B cell (primary cell): ENCODE data around the gene IFIT1B. TPM values are rescaled to one million over a fixed set of nuclear protein-coding genes. Genes with fewer than 3 reads are reported as not detected.

Source experiments
- ATAC-seq: fragments of 200-7000 bp; cut with Tn5 transposase; one replicate; pipeline ENCODE4 v1.10.0; 2021; ENCODE audit warnings: low read depth, mild to moderate bottlenecking, moderate number of reproducible peaks, moderate library complexity
- CTCF ChIA-PET: fragments of 350-600 bp; sonication (Branson Sonifier 250); formaldehyde crosslinking; loops from one replicate; lab custom pipeline; 2021; ENCODE audit warnings: antibody characterized with exemption, inconsistent platforms; lab: Charles Lee
- POLR2A ChIA-PET: fragments of 350-600 bp; sonication (Branson Sonifier 250); formaldehyde crosslinking; loops from one replicate; lab custom pipeline; 2021; ENCODE audit warnings: antibody characterized with exemption; lab: Charles Lee
- DNase-seq: peaks from one replicate; pipeline ENCODE4 v3.0.0; 2013
- H2AFZ ChIP-seq: 2 replicates; pipeline ENCODE4 v1.6.1; 2012; ENCODE audit warnings: mild to moderate bottlenecking, low read depth, low read length; ENCODE audit not compliant: insufficient read depth, poor library complexity, severe bottlenecking
- H3K27ac ChIP-seq, 2 donors: 1 replicate in 1 of 2; 2 replicates in 1 of 2; pipeline ENCODE4 v1.5.1; 2012 to 2013; ENCODE audit warnings: low read length in 2 of 2, mild to moderate bottlenecking in 2 of 2, moderate library complexity in 1 of 2
- H3K27me3 ChIP-seq, 4 experiments: fragments of 200-600 bp in 1 of 4; sonication (generic) in 1 of 4; replicated peaks in 1 of 4; 1 replicate in 2 of 4; 2 replicates in 2 of 4; pipeline versions ENCODE4 v1.6.1 to v1.7.0; 2013 to 2016; ENCODE audit warnings: low read length in 3 of 4, mild to moderate bottlenecking in 2 of 4, mixed read lengths in 1 of 4, moderate library complexity in 1 of 4; ENCODE audit not compliant: insufficient read depth in 4 of 4, control insufficient read depth in 3 of 4; ENCODE audit errors: control extremely low read depth in 1 of 4
- H3K36me3 ChIP-seq, 2 experiments: replicated peaks in 1 of 2; 1 replicate in 1 of 2; 2 replicates in 1 of 2; pipeline versions ENCODE4 v1.6.1 to v1.7.1; 2013; ENCODE audit warnings: low read length in 1 of 2; ENCODE audit not compliant: insufficient read depth in 2 of 2, control insufficient read depth in 1 of 2; ENCODE audit errors: control extremely low read depth in 1 of 2, extremely low read depth in 1 of 2
- H3K4me1 ChIP-seq, 2 donors: fragments of 200-600 bp in 1 of 2; sonication (generic) in 1 of 2; 1 replicate in 1 of 2; 2 replicates in 1 of 2; pipeline versions ENCODE4 v1.5.1 to v1.6.1; 2013 to 2017; ENCODE audit warnings: low read length in 2 of 2; ENCODE audit not compliant: control insufficient read depth in 2 of 2, insufficient read depth in 2 of 2
- H3K4me2 ChIP-seq: replicated peaks from 2 replicates; pipeline ENCODE3; 2012; ENCODE audit warnings: mild to moderate bottlenecking, low read depth, low read length; ENCODE audit not compliant: poor library complexity, severe bottlenecking
- H3K4me3 ChIP-seq, 5 experiments: fragments of 200-600 bp in 1 of 5; sonication (generic) in 1 of 5; 1 replicate in 3 of 5; 2 replicates in 2 of 5; pipeline versions ENCODE4 v1.5.1 to v1.7.0; 2011 to 2016; ENCODE audit warnings: low read length in 4 of 5, mild to moderate bottlenecking in 4 of 5, low read depth in 2 of 5, control low read depth in 1 of 5, moderate library complexity in 1 of 5; ENCODE audit not compliant: insufficient read depth in 1 of 5; ENCODE audit errors: control extremely low read depth in 1 of 5, extremely low read depth in 1 of 5
- H3K79me2 ChIP-seq: fragments of 200-600 bp; sonication (generic); one replicate; pipeline ENCODE4 v1.6.0; 2016; ENCODE audit warnings: low read length; ENCODE audit not compliant: control insufficient read depth, insufficient read depth
- H3K9ac ChIP-seq: fragments of 200-600 bp; sonication (generic); 2 replicates; pipeline ENCODE4 v1.6.1; 2017; ENCODE audit warnings: mild to moderate bottlenecking, low read length, moderate library complexity
- H3K9me3 ChIP-seq, 3 donors: one replicate each; pipeline versions ENCODE4 v1.6.1 to v1.7.1; 2013; ENCODE audit warnings: low read length in 2 of 3; ENCODE audit not compliant: control insufficient read depth in 2 of 3, insufficient read depth in 1 of 3; ENCODE audit errors: control extremely low read depth in 1 of 3
- H4K20me1 ChIP-seq: 2 replicates; pipeline ENCODE4 v1.6.0; 2012; ENCODE audit warnings: mild to moderate bottlenecking, low read length; ENCODE audit not compliant: insufficient read depth, control insufficient read depth, poor library complexity, severe bottlenecking
- H3K27ac Mint-ChIP-seq: one replicate; pipeline ENCODE4 v1.8.0; 2021; ENCODE audit warnings: mixed read lengths
- H3K27me3 Mint-ChIP-seq: one replicate; pipeline ENCODE4 v1.8.0; 2021; ENCODE audit warnings: mixed read lengths
- H3K4me1 Mint-ChIP-seq: one replicate; pipeline ENCODE4 v1.8.0; 2021; ENCODE audit warnings: mixed read lengths
- H3K4me3 Mint-ChIP-seq: one replicate; pipeline ENCODE4 v1.8.0; 2021; ENCODE audit warnings: mixed read lengths
- H3K9me3 Mint-ChIP-seq: one replicate; pipeline ENCODE4 v1.8.0; 2022; ENCODE audit warnings: mixed read lengths; ENCODE audit not compliant: insufficient read depth
- CTCF ChIP-seq: fragments of 200-600 bp; IDR thresholded peaks from one replicate; pipeline ENCODE4 v1.8.0; 2022; ENCODE audit warnings: antibody characterized with exemption, mild to moderate bottlenecking
- EZH2 ChIP-seq: IDR thresholded peaks from 2 replicates; pipeline ENCODE4 v1.6.1; 2012; ENCODE audit warnings: borderline replicate concordance, low read depth, mild to moderate bottlenecking, moderate library complexity, low read length; ENCODE audit not compliant: insufficient read depth, poor library complexity, severe bottlenecking
- WGBS: methylation state at CpG from one replicate; pipeline ENCODE4 v1.1.5; 2013; ENCODE audit warnings: missing lambda C conversion rate; ENCODE audit not compliant: insufficient coverage; 5-methylcytosine and 5-hydroxymethylcytosine counted together
- intact Hi-C: fragments of 100-400 bp; cut with micrococcal nuclease; formaldehyde crosslinking; loops from one replicate; pipeline ENCODE4 v1.10.0; 2022
- polyA plus RNA-seq: library from polyadenylated mRNA; depleted of rRNA; stranded (reverse); fragments of >200 nt; gene quantifications from 2 replicates; pipeline ENCODE4 v1.2.3, GENCODE V29; 2012
- total RNA-seq, 2 donors: library from RNA; stranded (reverse); fragments of 120-200 nt in 1 of 2; gene quantifications; 1 replicate in 1 of 2; 2 replicates in 1 of 2; pipeline versions ENCODE4 v1.2.3 to v1.2.4, GENCODE V29; 2013 to 2022

Gene IFIT1B
- total and polyA plus RNA-seq, 2 donors (not counting 1 experiment from before 2014, with no cell fraction given): not detected

- 83% methylated on average over 1 of the region's 4 CpGs for WGBS
- Histone ChIP-seq H3K4me2 (no peak overlapping the region), H3K4me1 (peaks cover 21 to 25% of the 10 kb centered on the region in 2 donors), H2AFZ (no peak overlapping the region), H3K9me3 (no peaks in the 10 kb centered on the region), H3K9ac (no peak overlapping the region), H3K36me3 (no peaks in the 10 kb centered on the region), H3K4me3 (no peak overlapping the region), H4K20me1 (no peaks in the 10 kb centered on the region), H3K27ac (no peak overlapping the region), H3K27me3 (no peaks in the 10 kb centered on the region), H3K79me2 (no peaks in the 10 kb centered on the region)
- intact Hi-C loops: no loop called here
- ChIA-PET CTCF (interaction anchor here (0.7 to 1.7 kb wide), 2 partner anchors 10 to 24 kb away, joined by 3 to 6 read pairs; no protein-coding TSS in a partner anchor), POLR2A (no interaction called here)
- Mint-ChIP-seq H3K4me1 (peaks cover 31% of the 10 kb centered on the region), H3K4me3 (no peak overlapping the region), H3K9me3 (no peaks in the 10 kb centered on the region), H3K27me3 (no peaks in the 10 kb centered on the region), H3K27ac (no peak overlapping the region)
- ATAC-seq: no peak
- TF ChIP-seq EZH2: no peak
- no peak for TF ChIP-seq CTCF
- DNase-seq: no peak
These were observed 32.4 kb upstream of the IFIT1B start for GRCh38 chr10:89345367-89346000.

GRCh38 chr10:89346405-89347254, 31.2 kb upstream of the IFIT1B start:
- Mint-ChIP-seq H3K27me3 (no peaks in the 10 kb centered on the region), H3K27ac (no peak overlapping the region), H3K9me3 (no peaks in the 10 kb centered on the region), H3K4me1 (peaks cover 43% of the 10 kb centered on the region), H3K4me3 (no peak overlapping the region)
- Histone ChIP-seq H3K4me3 (no peak overlapping the region), H3K36me3 (no peaks in the 10 kb centered on the region), H4K20me1 (no peaks in the 10 kb centered on the region), H2AFZ (no peak overlapping the region), H3K27ac (no peak overlapping the region), H3K4me2 (no peak overlapping the region), H3K4me1 (peaks cover 30 to 37% of the 10 kb centered on the region in 2 donors), H3K9me3 (no peaks in the 10 kb centered on the region), H3K9ac (no peak overlapping the region), H3K79me2 (no peaks in the 10 kb centered on the region), H3K27me3 (no peaks in the 10 kb centered on the region)
- intact Hi-C loops: no loop called here
- ChIA-PET CTCF (interaction anchor here (1.7 kb wide), 1 partner anchor 23 kb away, joined by 6 read pairs; no protein-coding TSS in a partner anchor), POLR2A (no interaction called here)
- 87% methylated on average over 2 of the region's 4 CpGs for WGBS
- TF ChIP-seq EZH2 (no peak), CTCF (no peak)
- DNase-seq (no peak), ATAC-seq (no peak)
